C4-2B (cell line): ENCODE measurements around the gene LMCD1.

Experiments used
- ZFX ChIP-seq: fragments of 450-650 bp; IDR thresholded peaks from 2 replicates; pipeline ENCODE4 v1.6.1; 2017
- TF ChIP-seq, protein P1 (sequence below): fragments of 450-650 bp; conservative IDR thresholded peaks from 2 replicates; pipeline ENCODE4 v1.5.1; 2017; ENCODE audit warnings: mild to moderate bottlenecking

- TF ChIP-seq, protein P1, sequence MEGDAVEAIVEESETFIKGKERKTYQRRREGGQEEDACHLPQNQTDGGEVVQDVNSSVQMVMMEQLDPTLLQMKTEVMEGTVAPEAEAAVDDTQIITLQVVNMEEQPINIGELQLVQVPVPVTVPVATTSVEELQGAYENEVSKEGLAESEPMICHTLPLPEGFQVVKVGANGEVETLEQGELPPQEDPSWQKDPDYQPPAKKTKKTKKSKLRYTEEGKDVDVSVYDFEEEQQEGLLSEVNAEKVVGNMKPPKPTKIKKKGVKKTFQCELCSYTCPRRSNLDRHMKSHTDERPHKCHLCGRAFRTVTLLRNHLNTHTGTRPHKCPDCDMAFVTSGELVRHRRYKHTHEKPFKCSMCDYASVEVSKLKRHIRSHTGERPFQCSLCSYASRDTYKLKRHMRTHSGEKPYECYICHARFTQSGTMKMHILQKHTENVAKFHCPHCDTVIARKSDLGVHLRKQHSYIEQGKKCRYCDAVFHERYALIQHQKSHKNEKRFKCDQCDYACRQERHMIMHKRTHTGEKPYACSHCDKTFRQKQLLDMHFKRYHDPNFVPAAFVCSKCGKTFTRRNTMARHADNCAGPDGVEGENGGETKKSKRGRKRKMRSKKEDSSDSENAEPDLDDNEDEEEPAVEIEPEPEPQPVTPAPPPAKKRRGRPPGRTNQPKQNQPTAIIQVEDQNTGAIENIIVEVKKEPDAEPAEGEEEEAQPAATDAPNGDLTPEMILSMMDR: no peak
- TF ChIP-seq ZFX: no peak
Observed at GRCh38 chr3:8554696-8555095, 53.1 kb downstream of the LMCD1 start.
